Neural cell (in vitro differentiated cells): ENCODE results near the gene PDE7B. TPM values are rescaled to one million over a fixed set of nuclear protein-coding genes. Genes with fewer than 3 reads are reported as not detected.

Experiments
- H2AFZ ChIP-seq: fragments of 200-600, 300-800 bp; sonication (generic), shearing (Covaris generic); 2 replicates; pipeline ENCODE4 v1.6.0; 2014; ENCODE audit warnings: low read depth, mild to moderate bottlenecking, antibody characterized with exemption, low read length, moderate library complexity
- H3F3A ChIP-seq: fragments of 200-600 bp; shearing (Covaris generic); 2 replicates; pipeline ENCODE4 v1.6.1; 2016; ENCODE audit warnings: mild to moderate bottlenecking, moderate library complexity, mixed read lengths, antibody characterized with exemption, low read length; ENCODE audit not compliant: insufficient read depth, poor library complexity, severe bottlenecking
- H3K27ac ChIP-seq: fragments of 200-600, 300-800 bp; sonication (generic), shearing (Covaris generic); 2 replicates; pipeline ENCODE4 v1.5.1; 2014; ENCODE audit warnings: mild to moderate bottlenecking, low read length, moderate library complexity
- H3K27me3 ChIP-seq: fragments of 300-800, 200-600 bp; sonication (generic), shearing (Covaris generic); 2 replicates; pipeline ENCODE4 v1.6.0; 2014; ENCODE audit warnings: mild to moderate bottlenecking, low read depth, low read length, moderate library complexity; ENCODE audit not compliant: insufficient read depth
- H3K36me3 ChIP-seq: fragments of 300-800, 200-600 bp; sonication (generic), shearing (Covaris generic); 2 replicates; pipeline ENCODE4 v1.5.1; 2014; ENCODE audit warnings: mild to moderate bottlenecking, antibody characterized with exemption, low read length, moderate library complexity; ENCODE audit not compliant: insufficient read depth
- H3K4me2 ChIP-seq: fragments of 300-800, 200-600 bp; sonication (generic), shearing (Covaris generic); 2 replicates; pipeline ENCODE4 v1.6.0; 2014; ENCODE audit warnings: mild to moderate bottlenecking, low read length
- H3K4me3 ChIP-seq: fragments of 300-800, 200-600 bp; sonication (generic), shearing (Covaris generic); 2 replicates; pipeline ENCODE4 v1.5.1; 2014; ENCODE audit warnings: mild to moderate bottlenecking, low read length, moderate library complexity
- H3K79me2 ChIP-seq: fragments of 200-600 bp; shearing (Covaris generic); replicated peaks from 2 replicates; pipeline ENCODE4 v1.6.0; 2014; ENCODE audit warnings: mild to moderate bottlenecking, low read length, moderate library complexity; ENCODE audit not compliant: insufficient read depth
- H3K9ac ChIP-seq: fragments of 300-800, 200-600 bp; sonication (generic), shearing (Covaris generic); 2 replicates; pipeline ENCODE4 v1.6.1; 2016; ENCODE audit warnings: mild to moderate bottlenecking, low read length, mixed read lengths
- H3K9me2 ChIP-seq: fragments of 200-600 bp; shearing (Covaris generic); 2 replicates; pipeline ENCODE4 v1.6.1; 2016; ENCODE audit warnings: mild to moderate bottlenecking, low read length, mixed read lengths; ENCODE audit not compliant: insufficient read depth
- H3K9me3 ChIP-seq: fragments of 200-600, 300-800 bp; sonication (generic), shearing (Covaris generic); 2 replicates; pipeline ENCODE4 v1.6.1; 2016; ENCODE audit warnings: mild to moderate bottlenecking, mixed run types, low read length, moderate library complexity, mixed read lengths
- H4K20me1 ChIP-seq: fragments of 200-600 bp; shearing (Covaris generic); 2 replicates; pipeline ENCODE4 v1.6.1; 2016; ENCODE audit warnings: mild to moderate bottlenecking, mixed run types; ENCODE audit not compliant: insufficient read depth
- CTCF ChIP-seq: fragments of 450-650 bp; IDR thresholded peaks from 2 replicates; pipeline ENCODE4 v1.5.1; 2014; ENCODE audit warnings: antibody characterized with exemption, mild to moderate bottlenecking, moderate library complexity; ENCODE audit not compliant: poor library complexity, severe bottlenecking
- EP300 ChIP-seq: fragments of 450-650 bp; conservative IDR thresholded peaks from 2 replicates; pipeline ENCODE4 v1.6.1; 2014; ENCODE audit warnings: antibody characterized with exemption, mild to moderate bottlenecking, moderate library complexity; ENCODE audit not compliant: poor library complexity, severe bottlenecking
- EZH2 ChIP-seq: fragments of 200-600, 300-800 bp; shearing (Covaris generic), sonication (generic); IDR thresholded peaks from 2 replicates; pipeline ENCODE4 v1.6.1; 2014; ENCODE audit warnings: antibody characterized with exemption, low read length, borderline replicate concordance, mild to moderate bottlenecking; ENCODE audit not compliant: insufficient read depth, poor library complexity, severe bottlenecking
- MXI1 ChIP-seq: fragments of 450-650 bp; conservative IDR thresholded peaks from 2 replicates; pipeline ENCODE4 v1.6.1; 2014; ENCODE audit warnings: antibody characterized with exemption, mild to moderate bottlenecking; ENCODE audit not compliant: poor library complexity, severe bottlenecking
- POLR2AphosphoS5 ChIP-seq: IDR thresholded peaks from 2 replicates; pipeline ENCODE4 v1.6.1; 2012
- RAD21 ChIP-seq: fragments of 450-650 bp; conservative IDR thresholded peaks from 2 replicates; pipeline ENCODE4 v1.6.1; 2014; ENCODE audit warnings: antibody characterized with exemption, mild to moderate bottlenecking, moderate library complexity
- REST ChIP-seq: IDR thresholded peaks from 2 replicates; pipeline ENCODE4 v1.6.1; 2012; ENCODE audit warnings: borderline replicate concordance
- SMC3 ChIP-seq: fragments of 450-650 bp; conservative IDR thresholded peaks from 2 replicates; pipeline ENCODE4 v1.6.1; 2014; ENCODE audit warnings: antibody characterized with exemption, mild to moderate bottlenecking, moderate library complexity; ENCODE audit not compliant: poor library complexity
- TAF1 ChIP-seq: IDR thresholded peaks from 2 replicates; pipeline ENCODE4 v1.6.1; 2012; ENCODE audit warnings: low read depth
- polyA plus RNA-seq: library from polyadenylated mRNA; depleted of rRNA; stranded (reverse); fragments of >200 nt; gene quantifications from 2 replicates; pipeline ENCODE4 v1.2.3, GENCODE V29; 2014

PDE7B gene
- polyA plus RNA-seq, 1 donor from 2014 or later, result 5.9 TPM

- H3K27me3 ChIP-seq, result no peaks in the 10 kb centered on the region
- no peaks in the 10 kb centered on the region for H4K20me1 ChIP-seq
- no peak overlapping the region for H3K27ac ChIP-seq
- no peaks in the 10 kb centered on the region for H3F3A ChIP-seq
- no peak overlapping the region for H3K4me3 ChIP-seq
- no peak overlapping the region for H3K4me2 ChIP-seq
- H3K36me3 ChIP-seq, result no peaks in the 10 kb centered on the region
- TF ChIP-seq EP300 (no peak), SMC3 (no peak), RAD21 (no peak), MXI1 (no peak), EZH2 (no peak), TAF1 (no peak), REST (no peak), POLR2AphosphoS5 (no peak), CTCF (no peak)
- H3K79me2 ChIP-seq, result no peaks in the 10 kb centered on the region
- no peak overlapping the region for H3K9ac ChIP-seq
- H3K9me3 ChIP-seq, result no peaks in the 10 kb centered on the region
- H3K9me2 ChIP-seq, result no peaks in the 10 kb centered on the region
- H2AFZ ChIP-seq, result no peak overlapping the region
Measured at GRCh38 chr6:135870722-135871121, 19.2 kb downstream of the PDE7B start.

DNA sequence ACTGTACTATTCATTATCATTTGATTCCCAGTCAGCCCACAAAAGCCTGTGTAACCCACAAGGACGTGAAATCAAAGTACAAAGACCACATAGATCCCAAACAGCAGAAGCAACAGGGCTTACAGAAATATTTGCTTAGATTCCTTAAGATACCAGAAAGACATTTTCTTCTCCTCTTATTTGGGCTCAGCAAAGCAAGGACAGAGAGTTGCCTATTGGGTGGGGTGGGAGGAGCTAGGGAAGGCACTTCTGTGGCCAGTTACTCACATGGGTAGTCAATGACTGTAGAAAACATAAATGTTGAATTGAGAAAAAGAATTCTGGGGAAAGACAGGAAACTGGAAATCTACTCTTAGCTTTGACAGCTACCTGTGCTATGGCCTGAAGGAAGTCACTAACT, 19.8 kb downstream of the PDE7B start:
- no peak overlapping the region for H3K9ac ChIP-seq

DNA sequence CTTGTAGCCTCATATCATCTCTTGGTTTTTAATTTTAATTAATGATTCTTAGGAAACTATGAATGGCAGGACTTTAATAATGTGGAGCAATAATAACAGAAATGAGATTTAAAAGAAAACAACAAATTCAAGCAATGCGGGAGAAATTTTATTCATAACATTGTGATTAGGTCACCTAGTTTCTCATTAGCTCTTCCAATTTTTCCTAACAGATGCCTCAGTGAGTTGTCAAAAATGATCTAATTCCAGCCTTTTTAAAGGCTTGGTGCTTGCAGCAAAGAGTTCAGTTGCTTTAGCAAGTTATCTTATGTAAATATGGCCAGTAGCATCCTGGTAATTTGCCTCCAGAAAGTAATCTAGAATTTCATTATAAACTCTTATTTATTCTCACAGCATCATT, 20.4 kb downstream of the PDE7B start:
- H3K27ac ChIP-seq, result no peak overlapping the region
- H3K36me3 ChIP-seq, result no peaks in the 10 kb centered on the region
- no peaks in the 10 kb centered on the region for H3K79me2 ChIP-seq
- H4K20me1 ChIP-seq, result no peaks in the 10 kb centered on the region
- TF ChIP-seq EZH2 (no peak), SMC3 (no peak), EP300 (no peak), POLR2AphosphoS5 (no peak), RAD21 (no peak), REST (no peak), MXI1 (no peak), TAF1 (no peak), CTCF (no peak)
- H3K4me3 ChIP-seq, result no peak overlapping the region
- H3K9me3 ChIP-seq, result no peaks in the 10 kb centered on the region
- H3K9ac ChIP-seq, result no peak overlapping the region
- no peaks in the 10 kb centered on the region for H3K9me2 ChIP-seq
- H3F3A ChIP-seq, result no peaks in the 10 kb centered on the region
- no peaks in the 10 kb centered on the region for H3K27me3 ChIP-seq
- H3K4me2 ChIP-seq, result no peak overlapping the region
- H2AFZ ChIP-seq, result no peak overlapping the region

More for the DNA sequence above, 19.8 kb downstream of the PDE7B start:
- Histone ChIP-seq H3K4me3 (no peak overlapping the region), H3K9me2 (no peaks in the 10 kb centered on the region), H3K27ac (no peak overlapping the region), H3K27me3 (no peaks in the 10 kb centered on the region), H3K79me2 (no peaks in the 10 kb centered on the region), H3F3A (no peaks in the 10 kb centered on the region), H3K4me2 (no peak overlapping the region), H2AFZ (no peak overlapping the region), H3K9me3 (no peaks in the 10 kb centered on the region), H3K36me3 (no peaks in the 10 kb centered on the region), H4K20me1 (no peaks in the 10 kb centered on the region)
- TF ChIP-seq EZH2, result no peak
